IPS-15b (cell line): Measurements from ENCODE around the gene ABCA7.
A peak's percentile ranks its signal among the peaks of the same experiment; 100 is the strongest.

Experiments used
- H3K27me3 ChIP-seq: one replicate; pipeline ENCODE4 v1.6.1; 2013; ENCODE audit warnings: low read length; ENCODE audit not compliant: control insufficient read depth, insufficient read depth
- H3K36me3 ChIP-seq: one replicate; pipeline ENCODE4 v1.6.1; 2013; ENCODE audit warnings: low read length; ENCODE audit not compliant: control insufficient read depth, insufficient read depth
- H3K4me1 ChIP-seq: one replicate; pipeline ENCODE4 v1.6.1; 2013; ENCODE audit warnings: mild to moderate bottlenecking, low read length; ENCODE audit not compliant: control insufficient read depth, insufficient read depth
- H3K4me3 ChIP-seq: one replicate; pipeline ENCODE4 v1.5.1; 2013; ENCODE audit warnings: low read depth, low read length
- H3K9ac ChIP-seq: one replicate; pipeline ENCODE4 v1.6.1; 2013; ENCODE audit warnings: low read depth, mild to moderate bottlenecking, low read length
- H3K9me3 ChIP-seq: one replicate; pipeline ENCODE4 v1.6.1; 2013; ENCODE audit warnings: mild to moderate bottlenecking, low read length; ENCODE audit not compliant: control insufficient read depth, insufficient read depth

ABCA7 gene

GRCh38 chr19:1014161-1015060 is 25.5 kb upstream of the ABCA7 start:
- no peaks in the 10 kb centered on the region for H3K27me3 ChIP-seq
- no peaks in the 10 kb centered on the region for H3K9me3 ChIP-seq
- H3K36me3 ChIP-seq, result peaks cover 45% of the 10 kb centered on the region
- H3K4me1 ChIP-seq, result peaks cover 5% of the 10 kb centered on the region
- no peak overlapping the region for H3K9ac ChIP-seq
- no peak overlapping the region for H3K4me3 ChIP-seq

- Histone ChIP-seq H3K4me3 (peak overlapping the region; percentile 13), H3K36me3 (peaks cover 38% of the 10 kb centered on the region), H3K27me3 (no peaks in the 10 kb centered on the region), H3K9me3 (no peaks in the 10 kb centered on the region), H3K4me1 (peaks cover 5% of the 10 kb centered on the region), H3K9ac (peak overlapping the region; percentile 70)
These were observed 24.7 kb upstream of the ABCA7 start for GRCh38 chr19:1015061-1015781.

GRCh38 chr19:1015782-1016646 is 23.9 kb upstream of the ABCA7 start:
- peak overlapping the region; percentile 13 for H3K4me3 ChIP-seq
- H3K4me1 ChIP-seq, result peaks cover 5% of the 10 kb centered on the region
- no peaks in the 10 kb centered on the region for H3K9me3 ChIP-seq
- peak overlapping the region; percentile 76 for H3K9ac ChIP-seq
- H3K36me3 ChIP-seq, result peaks cover 35% of the 10 kb centered on the region
- H3K27me3 ChIP-seq, result no peaks in the 10 kb centered on the region

GRCh38 chr19:1016647-1017114 is 23.2 kb upstream of the ABCA7 start:
- peaks cover 32% of the 10 kb centered on the region for H3K36me3 ChIP-seq
- H3K9ac ChIP-seq, result peak overlapping the region; percentile 76
- peaks cover 5% of the 10 kb centered on the region for H3K4me1 ChIP-seq
- H3K4me3 ChIP-seq, result no peak overlapping the region
- no peaks in the 10 kb centered on the region for H3K27me3 ChIP-seq
- H3K9me3 ChIP-seq, result no peaks in the 10 kb centered on the region

GRCh38 chr19:1017115-1017905 is 22.6 kb upstream of the ABCA7 start:
- H3K27me3 ChIP-seq, result no peaks in the 10 kb centered on the region
- H3K4me1 ChIP-seq, result peaks cover 5% of the 10 kb centered on the region
- H3K4me3 ChIP-seq, result no peak overlapping the region
- H3K36me3 ChIP-seq, result peaks cover 27% of the 10 kb centered on the region
- no peaks in the 10 kb centered on the region for H3K9me3 ChIP-seq
- H3K9ac ChIP-seq, result peak overlapping the region; percentile 76

GRCh38 chr19:1017906-1018305 is 22.0 kb upstream of the ABCA7 start:
- Histone ChIP-seq H3K4me3 (no peak overlapping the region), H3K4me1 (peaks cover 5% of the 10 kb centered on the region), H3K36me3 (peaks cover 23% of the 10 kb centered on the region), H3K9me3 (no peaks in the 10 kb centered on the region), H3K27me3 (no peaks in the 10 kb centered on the region), H3K9ac (peak overlapping the region; percentile 54)

GRCh38 chr19:1018393-1018792 is 21.5 kb upstream of the ABCA7 start:
- H3K27me3 ChIP-seq, result no peaks in the 10 kb centered on the region
- H3K4me3 ChIP-seq, result no peak overlapping the region
- H3K9ac ChIP-seq, result peak overlapping the region; percentile 14
- peaks cover 19% of the 10 kb centered on the region for H3K36me3 ChIP-seq
- H3K4me1 ChIP-seq, result peaks cover 5% of the 10 kb centered on the region
- H3K9me3 ChIP-seq, result no peaks in the 10 kb centered on the region

GRCh38 chr19:1018932-1019615 is 20.8 kb upstream of the ABCA7 start:
- H3K9me3 ChIP-seq, result no peaks in the 10 kb centered on the region
- H3K4me1 ChIP-seq, result peaks cover 5% of the 10 kb centered on the region
- H3K27me3 ChIP-seq, result no peaks in the 10 kb centered on the region
- peaks cover 12% of the 10 kb centered on the region for H3K36me3 ChIP-seq
- H3K4me3 ChIP-seq, result no peak overlapping the region
- H3K9ac ChIP-seq, result peak overlapping the region; percentile 92

- Histone ChIP-seq H3K27me3 (no peaks in the 10 kb centered on the region), H3K9me3 (no peaks in the 10 kb centered on the region), H3K4me1 (peaks cover 5% of the 10 kb centered on the region), H3K4me3 (peak overlapping the region; percentile 91), H3K9ac (peak overlapping the region; percentile 92), H3K36me3 (peaks cover 8% of the 10 kb centered on the region)
These were observed 20.3 kb upstream of the ABCA7 start for GRCh38 chr19:1019616-1019961.

- H3K27me3 ChIP-seq, result no peaks in the 10 kb centered on the region
- H3K36me3 ChIP-seq, result peaks cover 8% of the 10 kb centered on the region
- peak overlapping the region; percentile 91 for H3K4me3 ChIP-seq
- H3K4me1 ChIP-seq, result peaks cover 5% of the 10 kb centered on the region
- no peaks in the 10 kb centered on the region for H3K9me3 ChIP-seq
- peak overlapping the region; percentile 92 for H3K9ac ChIP-seq
These were observed 19.7 kb upstream of the ABCA7 start for GRCh38 chr19:1019980-1020867.
